Islet precursor cell (in vitro differentiated cells): Measurements from ENCODE around the gene CX3CR1.

ENCODE experiments used
- DNase-seq: peaks from one replicate; pipeline ENCODE4 v3.0.0-alpha.2; 2018

The CX3CR1 gene

DNA sequence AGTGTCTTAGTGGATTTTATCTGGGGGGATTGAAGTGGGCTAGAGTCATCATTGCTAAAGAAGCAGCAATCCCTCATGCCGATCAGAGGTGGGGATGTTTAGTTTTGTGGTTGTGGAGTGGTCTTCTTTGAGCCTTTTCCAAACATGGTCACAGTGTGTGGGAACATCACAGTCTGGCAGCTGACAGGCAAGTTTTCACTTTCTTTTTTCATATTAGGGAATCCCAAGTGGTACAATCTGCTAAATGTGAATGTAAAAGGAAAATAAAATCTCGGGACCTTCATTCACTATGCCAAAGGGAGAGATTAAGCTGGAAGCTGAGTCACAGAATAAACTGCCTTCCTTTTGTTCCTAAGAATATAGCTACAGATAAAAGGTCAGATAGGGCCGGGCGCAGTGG, 10.4 kb upstream of the CX3CR1 start:
- no peak for DNase-seq

DNA sequence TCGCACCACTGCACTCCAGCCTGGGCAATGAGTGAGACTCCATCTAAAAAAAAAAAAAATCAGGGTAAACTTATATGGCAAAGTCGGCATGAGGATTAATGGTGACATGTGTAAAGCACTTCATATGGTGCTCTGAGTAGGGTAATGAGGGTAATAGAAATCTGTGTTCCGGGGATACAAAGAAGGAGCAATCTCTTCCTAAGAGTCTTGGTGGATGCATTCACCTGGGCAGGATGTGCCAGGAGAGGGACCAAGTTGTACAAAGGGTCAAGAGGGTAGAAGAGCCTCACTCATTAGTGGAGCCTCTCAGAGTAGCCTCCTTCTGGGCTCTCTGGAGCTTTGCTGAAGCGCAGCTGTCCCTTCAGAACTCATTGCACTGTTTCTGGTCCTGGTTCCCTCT, 9.3 kb upstream of the CX3CR1 start:
- no peak for DNase-seq

DNA sequence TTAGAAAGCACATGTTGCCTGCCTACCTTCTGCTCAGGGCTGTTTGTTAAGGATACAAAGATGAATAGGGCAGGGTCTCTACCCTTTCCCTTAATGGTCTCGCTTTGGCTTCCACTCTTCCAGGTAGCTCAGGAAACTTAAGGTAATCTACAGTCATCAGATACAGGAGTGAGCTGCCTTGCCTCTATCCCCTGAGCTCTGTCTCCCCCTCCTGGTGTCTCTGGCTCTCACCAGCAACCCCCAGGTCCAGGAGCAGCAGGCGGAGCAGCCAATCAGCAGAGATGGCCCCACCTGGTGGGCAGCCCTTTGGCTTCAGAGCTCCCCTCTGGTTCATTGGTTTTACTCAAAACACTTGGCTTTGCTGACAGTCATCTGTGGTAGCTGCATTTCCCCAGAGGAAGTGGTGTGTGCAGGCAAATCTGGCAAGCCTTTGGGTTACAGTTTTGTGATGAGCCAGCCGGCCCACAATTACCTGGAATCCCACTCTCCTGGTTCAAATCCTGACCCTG, 8.5 kb upstream of the CX3CR1 start:
- peak; percentile 98 for DNase-seq

- DNase-seq = no peak
Measured at GRCh38 chr3:39287216-39288164, 7.7 kb upstream of the CX3CR1 start.

- no peak for DNase-seq
Measured at GRCh38 chr3:39286771-39287170, 6.9 kb upstream of the CX3CR1 start.

DNA sequence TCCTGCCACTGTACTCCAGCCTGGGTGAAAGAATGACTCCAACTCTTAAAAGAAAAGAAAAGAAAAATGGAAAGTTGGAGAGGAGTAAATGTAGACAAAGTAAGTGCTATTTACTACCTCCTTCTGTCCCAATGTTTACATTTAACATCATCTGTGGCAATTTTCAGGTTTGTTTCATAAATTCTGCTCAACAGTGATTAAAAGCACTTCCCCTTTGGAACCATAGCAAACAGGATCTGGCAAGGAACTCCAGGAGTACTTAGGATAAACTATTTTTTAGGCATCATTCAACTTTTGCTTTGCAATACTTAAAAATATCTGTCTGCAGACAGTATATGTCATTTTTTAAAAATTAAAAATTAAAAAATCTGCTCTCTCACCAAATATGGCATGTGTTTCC, 5.5 kb upstream of the CX3CR1 start:
- DNase-seq = no peak

DNA sequence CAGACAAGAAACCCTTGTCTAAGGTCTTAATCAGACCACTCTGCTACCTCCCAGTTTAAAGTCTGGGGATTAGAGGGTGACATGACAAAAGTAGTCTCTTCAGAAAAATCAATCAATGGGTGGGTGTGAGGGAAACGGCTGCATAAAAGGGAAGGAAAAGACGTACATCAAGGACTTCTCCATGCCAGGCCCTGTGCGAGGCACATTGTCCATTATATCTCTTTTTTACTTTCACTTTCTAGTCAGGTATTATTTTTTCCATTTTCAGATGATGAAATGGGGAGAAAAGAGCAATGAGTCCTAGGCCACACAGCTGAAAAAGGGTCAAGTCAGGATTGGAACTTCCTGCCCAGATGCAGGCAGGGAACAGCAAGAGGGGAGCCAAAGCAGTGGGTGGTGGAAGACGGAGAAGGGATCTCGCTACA, 4.6 kb upstream of the CX3CR1 start:
- no peak for DNase-seq

DNA sequence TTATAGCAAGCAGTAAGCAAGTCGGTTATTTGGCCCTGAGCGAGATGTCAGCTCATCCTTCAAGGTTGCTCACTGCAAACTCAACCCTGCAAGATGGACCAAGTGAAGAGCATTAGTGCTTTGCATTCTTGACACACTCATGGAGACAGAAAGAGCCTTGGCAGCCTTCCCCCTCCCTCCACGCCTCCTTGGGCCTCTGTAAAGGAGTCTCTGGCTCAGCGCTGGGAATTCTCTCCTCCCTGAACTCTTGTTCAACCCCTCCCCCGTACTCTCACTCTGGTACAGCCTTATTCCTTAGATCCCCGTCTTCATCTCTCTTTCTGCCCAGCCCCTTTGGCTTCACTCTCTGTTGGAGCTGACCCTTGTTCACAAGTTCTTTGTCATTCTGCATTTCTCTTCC, 2.2 kb upstream of the CX3CR1 start:
- DNase-seq = no peak

- DNase-seq = no peak
Measured at GRCh38 chr3:39281533-39281932, 1.7 kb upstream of the CX3CR1 start.

DNA sequence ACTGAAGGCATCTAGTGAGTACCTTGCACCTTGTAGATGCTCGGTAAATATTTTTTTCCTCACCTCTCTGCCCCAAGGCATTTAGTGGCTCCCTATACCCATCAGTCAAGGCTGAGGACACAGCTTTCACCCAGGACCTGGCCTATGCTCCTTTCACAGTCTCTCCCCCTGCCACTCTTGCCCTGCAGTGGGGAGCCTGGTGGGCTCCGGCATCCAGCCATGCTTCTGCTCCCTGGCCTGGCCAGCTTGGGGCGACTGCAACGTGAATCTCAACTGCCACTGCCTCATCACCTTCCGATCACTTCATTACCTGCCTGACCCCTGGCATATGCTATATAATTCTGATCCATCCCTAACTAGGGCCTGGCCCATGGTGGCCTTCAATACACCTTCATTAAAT, 735 bp upstream of the CX3CR1 start:
- DNase-seq = no peak

- DNase-seq = no peak
Measured at GRCh38 chr3:39278616-39278935, 1.3 kb downstream of the CX3CR1 start.

GRCh38 chr3:39277893-39278615, 1.8 kb downstream of the CX3CR1 start:
- DNase-seq = peak; percentile 72

- DNase-seq = no peak
Measured at GRCh38 chr3:39276746-39277145, 3.1 kb downstream of the CX3CR1 start.

- peak; percentile 13 for DNase-seq
Measured at GRCh38 chr3:39275963-39276593, 3.8 kb downstream of the CX3CR1 start.

DNA sequence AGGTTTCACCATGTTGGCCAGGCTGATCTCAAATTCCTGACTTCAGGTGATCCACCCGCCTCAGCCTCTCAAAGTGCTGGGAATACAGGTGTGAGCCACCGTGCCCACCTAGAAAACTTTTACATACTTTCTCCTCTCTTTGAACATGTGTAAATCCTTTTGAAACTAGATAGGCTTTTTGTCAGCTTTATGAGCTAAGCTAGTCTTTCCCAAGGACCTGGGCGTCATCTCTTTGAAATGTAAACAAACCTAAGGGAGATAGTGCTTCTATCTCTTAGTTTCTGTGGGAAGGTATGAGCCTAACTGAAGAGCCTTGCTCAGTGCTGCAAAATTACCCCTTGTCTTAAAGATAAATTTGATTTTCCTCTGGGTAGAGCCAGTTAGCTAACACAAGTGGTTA, 4.8 kb downstream of the CX3CR1 start:
- peak; percentile 37 for DNase-seq

DNA sequence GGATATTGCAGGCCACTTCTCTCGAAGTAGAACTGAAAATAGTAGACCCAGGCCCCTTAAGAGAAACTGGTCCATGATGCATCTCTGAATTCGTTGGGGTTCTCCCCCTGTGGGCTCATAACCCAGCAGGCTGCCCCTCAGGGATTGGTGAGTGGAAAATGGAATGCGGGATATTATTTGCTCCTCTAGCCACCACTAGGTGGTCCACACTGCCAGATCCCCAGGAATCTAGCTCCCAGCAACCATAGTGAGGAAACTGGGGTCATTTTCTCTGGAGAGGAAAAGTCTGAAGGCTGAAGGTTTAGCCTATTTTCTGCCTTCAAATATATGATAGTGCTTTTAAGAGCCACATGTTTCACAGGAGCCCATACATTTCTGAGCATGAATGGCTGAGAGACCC, 6.7 kb downstream of the CX3CR1 start:
- DNase-seq = no peak

DNA sequence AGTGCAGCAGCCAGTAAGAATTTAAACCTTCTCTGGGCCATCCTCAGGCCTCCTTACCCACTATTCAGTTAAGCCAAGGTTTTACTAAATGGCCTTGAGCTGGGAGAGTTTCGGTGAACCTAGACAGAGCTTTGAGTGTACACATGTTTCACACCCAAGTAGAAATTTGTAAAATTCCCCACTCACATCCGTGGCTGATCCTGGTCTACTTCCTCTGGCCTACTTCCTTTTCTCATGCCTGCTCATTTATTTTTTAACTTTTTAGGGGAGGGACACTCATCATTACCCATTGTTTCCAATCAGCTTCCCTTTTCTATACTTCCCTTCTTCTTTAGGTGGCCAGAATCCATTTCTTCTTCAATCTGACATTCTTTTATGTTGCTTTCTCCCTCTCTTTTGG, 7.6 kb downstream of the CX3CR1 start:
- DNase-seq = peak; percentile 12

- DNase-seq = peak; percentile 36
Measured at GRCh38 chr3:39271363-39271914, 8.4 kb downstream of the CX3CR1 start.

- DNase-seq = no peak
Measured at GRCh38 chr3:39269528-39269927, 10.3 kb downstream of the CX3CR1 start.

DNA sequence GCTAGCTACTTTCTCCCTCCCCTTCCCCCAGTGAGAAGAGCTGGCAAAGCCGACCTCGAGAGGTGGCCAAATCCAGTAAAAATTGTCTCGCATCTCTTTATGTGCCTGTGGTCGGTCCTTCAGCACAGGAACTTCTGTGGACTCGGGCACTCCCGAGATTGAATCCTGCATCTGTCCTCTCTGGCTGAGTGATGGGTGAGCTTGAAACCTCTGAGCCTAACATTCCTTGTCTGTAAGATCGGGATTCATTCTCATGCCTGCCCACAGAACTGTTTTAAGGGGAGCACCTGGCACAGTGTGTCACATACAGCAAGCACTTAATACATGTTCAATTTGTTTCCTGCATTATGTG, 11.3 kb downstream of the CX3CR1 start:
- DNase-seq = no peak

GRCh38 chr3:39267631-39268548, 11.9 kb downstream of the CX3CR1 start:
- DNase-seq = no peak

DNA sequence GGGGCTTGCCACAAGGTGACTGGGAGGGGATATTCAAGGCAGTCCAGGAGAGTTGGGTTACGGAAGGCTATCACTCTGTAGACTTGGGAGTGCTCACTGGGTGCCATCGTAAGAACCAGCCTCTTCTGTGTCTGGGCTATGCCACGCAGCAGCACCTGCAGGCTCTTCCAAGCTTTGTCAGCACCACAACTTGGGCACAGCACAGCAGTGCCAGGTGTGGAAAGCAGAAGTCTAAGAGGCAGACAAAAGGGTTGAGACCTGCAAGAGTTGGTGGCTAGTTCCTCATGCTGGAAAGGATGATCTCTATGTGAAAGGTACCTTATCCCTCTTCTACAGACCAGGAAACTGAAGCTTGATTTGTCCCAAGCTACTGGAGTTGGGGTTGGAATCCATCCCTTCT, 15.8 kb downstream of the CX3CR1 start:
- DNase-seq = no peak
